ENCODE data around the gene CD1C. TPM values are rescaled to one million over a fixed set of nuclear protein-coding genes. Genes with fewer than 3 reads are reported as not detected.

Gene CD1C
- not detected in 2 replicates for total RNA-seq

GRCh38 chr1:158289811-158290210 lies at the start of gene CD1C:
CD1C (plus strand) TSS chr1:158289923; CDS start chr1:158290065, 142 bp downstream.

GRCh38 chr1:158331481-158332150 lies 41.9 kb downstream of the CD1C start, which contains the start of gene CD1B:
CD1B (minus strand) TSS chr1:158331531; CDS start chr1:158331423, 108 bp downstream.

Other genes starting within 250 kb of the CD1C start
- gene CD1D, start 109.0 kb upstream of the CD1C start, total RNA-seq, result under 0.01 TPM in 1 of 2 replicates, not detected in the other
- gene CD1A, start 35.5 kb upstream of the CD1C start, total RNA-seq, result not detected in 2 replicates
- not detected in 2 replicates for gene CD1B, start 41.6 kb downstream of the CD1C start, total RNA-seq
- gene CD1E, start 64.0 kb downstream of the CD1C start, total RNA-seq, result not detected in 2 replicates
- not detected in 2 replicates for gene OR10T2, start 109.5 kb downstream of the CD1C start, total RNA-seq
- gene OR10K2, start 136.3 kb downstream of the CD1C start, total RNA-seq, result not detected in 2 replicates
- gene OR10K1, start 171.9 kb downstream of the CD1C start, total RNA-seq, result not detected in 2 replicates
- not detected in 2 replicates for gene OR10R2, start 182.3 kb downstream of the CD1C start, total RNA-seq